Large intestine (tissue), 12 donors: ENCODE measurements around the gene CCDC191. TPM values are rescaled to one million over a fixed set of nuclear protein-coding genes. Genes with fewer than 3 reads are reported as not detected.

Experiments
- DNase-seq, 2 donors: peaks; one replicate each; pipeline versions ENCODE4 v3.0.0 to v3.0.0-alpha.2; 2013
- H3K27ac ChIP-seq: one replicate; pipeline ENCODE4 v1.5.1; 2013; ENCODE audit warnings: low read length
- H3K27me3 ChIP-seq: 2 replicates; pipeline ENCODE4 v1.6.1; 2013; ENCODE audit warnings: low read length; ENCODE audit not compliant: control insufficient read depth, insufficient read depth
- H3K36me3 ChIP-seq: 2 replicates; pipeline ENCODE4 v1.6.1; 2013; ENCODE audit warnings: low read length; ENCODE audit not compliant: control insufficient read depth, insufficient read depth
- H3K4me1 ChIP-seq: one replicate; pipeline ENCODE4 v1.6.1; 2013; ENCODE audit warnings: low read length; ENCODE audit not compliant: control insufficient read depth, insufficient read depth
- H3K4me3 ChIP-seq: one replicate; pipeline ENCODE4 v1.5.1; 2013; ENCODE audit warnings: low read length
- H3K9me3 ChIP-seq: one replicate; pipeline ENCODE4 v1.6.1; 2013; ENCODE audit warnings: mild to moderate bottlenecking, low read depth, low read length, moderate library complexity; ENCODE audit not compliant: control insufficient read depth
- WGBS: methylation state at CpG from one replicate; pipeline ENCODE4 v1.1.5; 2013; ENCODE audit warnings: low lambda C conversion rate; ENCODE audit not compliant: insufficient coverage; 5-methylcytosine and 5-hydroxymethylcytosine counted together
- long read RNA-seq, 11 donors: transcript quantifications; one replicate each; lab custom pipeline, GENCODE V29; 2026
- polyA plus RNA-seq: library from polyadenylated mRNA; unstranded; fragments of 120-200 nt; gene quantifications from one replicate; pipeline ENCODE4 v1.2.1, GENCODE V29; 2013

Gene CCDC191
- 9.2 TPM for polyA plus RNA-seq
- long read RNA-seq, donor 1: 0 reads
- long read RNA-seq, donor 2: 0 reads
- long read RNA-seq, donor 3: 0 reads
- long read RNA-seq, donor 4: 0 reads
- long read RNA-seq, donor 5: 0 reads
- long read RNA-seq, donor 6: 0 reads
- long read RNA-seq, donor 7: 0 reads
- long read RNA-seq, donor 8, partial matches to known transcripts: 0 of 1 reads
- long read RNA-seq, donor 8, other reads (novel, unspliced or antisense): 0 of 1 reads
- long read RNA-seq, donor 9: 0 reads
- long read RNA-seq, donor 10: 0 reads
- long read RNA-seq, donor 11: 0 reads

GRCh38 chr3:114056130-114057010 lies at the start of gene CCDC191, which contains the start of gene QTRT2:
CCDC191 (minus strand) TSS chr3:114056526; CDS start chr3:114056466, 60 bp downstream.
QTRT2 (plus strand) TSS chr3:114056737; CDS start chr3:114065258, 8,521 bp downstream.
- DNase-seq: peak; percentile 100
- WGBS: no CpG with 5 or more reads among the region's 49 CpGs
- peak within 1 kb of the TSS; percentile 85 for H3K4me3 ChIP-seq
- peaks cover 3% of the 10 kb centered on the region for H3K36me3 ChIP-seq
- H3K4me1 ChIP-seq: peaks cover 3% of the 10 kb centered on the region
- peak within 1 kb of the TSS; percentile 81 for H3K27ac ChIP-seq
- H3K9me3 ChIP-seq: no peaks in the 10 kb centered on the region
- no peaks in the 10 kb centered on the region for H3K27me3 ChIP-seq

- Histone ChIP-seq H3K4me3 (no peak overlapping the region), H3K27me3 (peaks cover 4% of the 10 kb centered on the region), H3K36me3 (no peaks in the 10 kb centered on the region), H3K4me1 (no peaks in the 10 kb centered on the region), H3K27ac (no peak overlapping the region), H3K9me3 (no peaks in the 10 kb centered on the region)
- DNase-seq: no peak
- 75% methylated on average over 1 of the region's 3 CpGs for WGBS
These were observed 48.1 kb upstream of the CCDC191 start for GRCh38 chr3:114104414-114104813.

DNA sequence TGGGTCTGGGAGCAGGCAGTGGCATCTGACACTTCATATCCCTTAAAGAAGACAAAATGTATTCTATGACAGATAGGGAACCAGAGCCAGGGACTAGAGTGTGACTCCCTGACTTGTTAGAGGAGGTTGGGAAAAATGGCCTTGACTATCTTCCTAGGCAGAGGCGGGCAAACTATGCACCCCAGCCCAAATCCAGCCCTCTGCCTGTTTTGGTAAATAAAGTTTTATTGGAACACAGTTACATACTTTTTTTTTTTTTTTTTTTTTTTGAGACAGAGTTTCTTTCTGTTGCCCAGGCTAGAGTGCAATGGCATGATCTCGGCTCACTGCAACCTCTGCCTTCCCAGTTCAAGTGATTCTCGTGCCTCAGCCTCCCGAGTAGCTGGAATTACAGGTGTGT lies 47.5 kb upstream of the CCDC191 start:
- Histone ChIP-seq H3K9me3 (no peaks in the 10 kb centered on the region), H3K36me3 (no peaks in the 10 kb centered on the region), H3K27me3 (peaks cover 4% of the 10 kb centered on the region), H3K27ac (no peak overlapping the region), H3K4me1 (no peaks in the 10 kb centered on the region), H3K4me3 (no peak overlapping the region)
- DNase-seq: no peak
- no CpG with 5 or more reads among the region's 4 CpGs for WGBS

DNA sequence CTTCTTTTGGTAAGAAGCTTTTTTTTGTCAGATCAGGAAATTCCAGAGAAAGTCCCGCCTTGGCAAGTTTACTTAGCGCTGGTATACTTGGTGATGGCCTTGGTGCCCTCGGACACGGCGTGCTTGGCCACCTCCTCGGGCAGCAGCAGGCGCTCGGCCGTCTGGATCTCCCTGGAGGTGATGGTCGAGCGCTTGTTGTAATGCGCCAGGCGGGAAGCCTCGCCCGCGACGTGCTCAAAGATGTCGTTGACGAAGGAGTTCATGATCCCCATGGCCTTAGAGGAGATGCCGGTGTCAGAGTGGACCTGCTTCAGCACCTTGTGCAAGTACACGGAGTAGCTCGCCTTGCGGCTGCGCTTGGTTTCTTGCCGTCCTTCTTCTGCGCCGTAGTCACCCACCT lies 46.9 kb upstream of the CCDC191 start:
- no CpG with 5 or more reads among the region's 27 CpGs for WGBS
- H3K27me3 ChIP-seq: peaks cover 4% of the 10 kb centered on the region
- no peak overlapping the region for H3K27ac ChIP-seq
- no peaks in the 10 kb centered on the region for H3K9me3 ChIP-seq
- no peaks in the 10 kb centered on the region for H3K4me1 ChIP-seq
- no peak for DNase-seq
- no peaks in the 10 kb centered on the region for H3K36me3 ChIP-seq
- H3K4me3 ChIP-seq: no peak overlapping the region

- WGBS: no CpG with 5 or more reads among the region's 1 CpG
- Histone ChIP-seq H3K9me3 (no peaks in the 10 kb centered on the region), H3K27me3 (peaks cover 4% of the 10 kb centered on the region), H3K36me3 (no peaks in the 10 kb centered on the region), H3K4me1 (no peaks in the 10 kb centered on the region), H3K27ac (no peak overlapping the region), H3K4me3 (no peak overlapping the region)
- DNase-seq: no peak
These were observed 44.8 kb upstream of the CCDC191 start for GRCh38 chr3:114101101-114101500.

GRCh38 chr3:114095796-114096195 lies 39.5 kb upstream of the CCDC191 start:
- WGBS: 70% methylated on average over 2 of the region's 3 CpGs
- Histone ChIP-seq H3K36me3 (no peaks in the 10 kb centered on the region), H3K9me3 (no peaks in the 10 kb centered on the region), H3K27ac (no peak overlapping the region), H3K27me3 (peaks cover 14% of the 10 kb centered on the region), H3K4me1 (no peaks in the 10 kb centered on the region), H3K4me3 (no peak overlapping the region)
- DNase-seq: no peak

GRCh38 chr3:114093596-114093995 lies 37.3 kb upstream of the CCDC191 start:
- Histone ChIP-seq H3K27me3 (peaks cover 10% of the 10 kb centered on the region), H3K4me1 (no peaks in the 10 kb centered on the region), H3K36me3 (peaks cover under 1% of the 10 kb centered on the region), H3K27ac (no peak overlapping the region), H3K9me3 (no peaks in the 10 kb centered on the region), H3K4me3 (no peak overlapping the region)
- peak; percentile 23 to 46 for DNase-seq
- 57% methylated on average over 2 of the region's 2 CpGs for WGBS

GRCh38 chr3:114093016-114093380 lies 36.7 kb upstream of the CCDC191 start:
- H3K9me3 ChIP-seq: no peaks in the 10 kb centered on the region
- no peak overlapping the region for H3K27ac ChIP-seq
- H3K4me1 ChIP-seq: no peaks in the 10 kb centered on the region
- H3K36me3 ChIP-seq: peaks cover 2% of the 10 kb centered on the region
- H3K4me3 ChIP-seq: no peak overlapping the region
- peaks cover 10% of the 10 kb centered on the region for H3K27me3 ChIP-seq
- WGBS: 39% methylated on average over 2 of the region's 3 CpGs
- no peak for DNase-seq

- H3K4me1 ChIP-seq: no peaks in the 10 kb centered on the region
- peaks cover 5% of the 10 kb centered on the region for H3K36me3 ChIP-seq
- H3K27me3 ChIP-seq: peaks cover 10% of the 10 kb centered on the region
- no peak for DNase-seq
- no peaks in the 10 kb centered on the region for H3K9me3 ChIP-seq
- no peak overlapping the region for H3K27ac ChIP-seq
- no peak overlapping the region for H3K4me3 ChIP-seq
- WGBS: 59% methylated on average over 4 of the region's 13 CpGs
These were observed 36.1 kb upstream of the CCDC191 start for GRCh38 chr3:114092151-114093015.

DNA sequence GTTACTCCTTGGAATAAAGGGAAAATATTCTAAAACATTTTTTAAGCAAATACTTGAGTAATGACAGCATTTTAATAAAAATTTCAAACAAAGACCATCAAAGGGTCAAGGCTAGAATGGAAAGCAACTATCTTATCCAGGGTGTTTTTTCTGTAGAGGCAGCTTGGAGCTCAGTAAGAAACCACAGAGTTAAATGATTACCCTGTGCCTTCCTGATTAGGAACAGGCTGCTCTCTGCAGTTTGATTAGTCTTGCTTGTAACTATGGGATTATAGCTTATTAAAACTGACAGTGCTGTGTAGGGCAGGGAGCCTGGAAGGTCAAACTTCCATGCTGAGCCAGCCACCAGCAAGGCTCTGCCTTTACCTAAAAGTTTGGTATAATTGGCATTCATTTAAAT lies 33.3 kb upstream of the CCDC191 start:
- H3K27ac ChIP-seq: no peak overlapping the region
- no peaks in the 10 kb centered on the region for H3K4me1 ChIP-seq
- H3K4me3 ChIP-seq: no peak overlapping the region
- no peak for DNase-seq
- no peaks in the 10 kb centered on the region for H3K9me3 ChIP-seq
- peaks cover 10% of the 10 kb centered on the region for H3K27me3 ChIP-seq
- peaks cover 22% of the 10 kb centered on the region for H3K36me3 ChIP-seq
